ENCODE measurements around the gene LRRC27. TPM values are rescaled to one million over a fixed set of nuclear protein-coding genes. Genes with fewer than 3 reads are reported as not detected.
A peak's percentile ranks its signal among the peaks of the same experiment; 100 is the strongest.

Gene LRRC27
- total RNA-seq, 2 experiments from 2014 or later, result 5.4 to 5.8 TPM

GRCh38 chr10:132365102-132365501 lies 33.1 kb downstream of the LRRC27 start:
- Mint-ChIP-seq H3K4me1 (no peaks in the 10 kb centered on the region), H3K9me3 (ENCODE audit: low read depth) (peaks cover 3% of the 10 kb centered on the region), H3K36me3 (no peaks in the 10 kb centered on the region), H3K4me3 (no peak overlapping the region), H3K27ac (no peak overlapping the region), H3K27me3 (no peaks in the 10 kb centered on the region)
- CTCF ChIA-PET, result no interaction called here
- no peak for ATAC-seq
- DNase-seq, result no peak

- CTCF ChIA-PET, result no interaction called here
- Mint-ChIP-seq H3K27me3 (no peaks in the 10 kb centered on the region), H3K4me1 (no peaks in the 10 kb centered on the region)
Observed at GRCh38 chr10:132366006-132366405, 34.0 kb downstream of the LRRC27 start.

GRCh38 chr10:132366499-132366898 lies 34.5 kb downstream of the LRRC27 start:
- DNase-seq (no peak), ATAC-seq (no peak)
- CTCF ChIA-PET, result no interaction called here
- Mint-ChIP-seq H3K4me3 (no peak overlapping the region), H3K27me3 (no peaks in the 10 kb centered on the region), H3K9me3 (ENCODE audit: low read depth) (peaks cover 3% of the 10 kb centered on the region), H3K36me3 (no peaks in the 10 kb centered on the region), H3K27ac (no peak overlapping the region), H3K4me1 (no peaks in the 10 kb centered on the region)

More at GRCh38 chr10:132366006-132366405, 34.0 kb downstream of the LRRC27 start:
- H3K36me3 Mint-ChIP-seq, result no peaks in the 10 kb centered on the region
- DNase-seq, result no peak
- no peak overlapping the region for H3K27ac Mint-ChIP-seq
- peaks cover 3% of the 10 kb centered on the region for H3K9me3 Mint-ChIP-seq (ENCODE audit: low read depth)
- H3K4me3 Mint-ChIP-seq, result no peak overlapping the region
- ATAC-seq, result no peak

- Mint-ChIP-seq H3K27me3 (no peaks in the 10 kb centered on the region), H3K4me3 (no peak overlapping the region), H3K27ac (no peak overlapping the region), H3K9me3 (ENCODE audit: low read depth) (peaks cover 3% of the 10 kb centered on the region), H3K36me3 (no peaks in the 10 kb centered on the region), H3K4me1 (peaks cover 3% of the 10 kb centered on the region)
- ATAC-seq (no peak), DNase-seq (no peak)
- CTCF ChIA-PET, result interaction anchor here (0.9 kb wide), 1 partner anchor 8 kb away, joined by 3 read pairs; no protein-coding TSS in a partner anchor
Observed at GRCh38 chr10:132368391-132368790, 36.4 kb downstream of the LRRC27 start.

GRCh38 chr10:132368881-132369635 lies 37.1 kb downstream of the LRRC27 start:
- Mint-ChIP-seq H3K27me3 (no peaks in the 10 kb centered on the region), H3K9me3 (ENCODE audit: low read depth) (peaks cover 3% of the 10 kb centered on the region), H3K4me1 (peaks cover 3% of the 10 kb centered on the region), H3K36me3 (no peaks in the 10 kb centered on the region), H3K27ac (no peak overlapping the region), H3K4me3 (no peak overlapping the region)
- CTCF ChIA-PET, result no interaction called here
- DNase-seq (no peak), ATAC-seq (no peak)

GRCh38 chr10:132369636-132370185 lies 37.7 kb downstream of the LRRC27 start:
- DNase-seq, result no peak
- CTCF ChIA-PET, result no interaction called here
- Mint-ChIP-seq H3K27ac (no peak overlapping the region), H3K9me3 (ENCODE audit: low read depth) (no peaks in the 10 kb centered on the region), H3K36me3 (no peaks in the 10 kb centered on the region), H3K4me1 (peaks cover 3% of the 10 kb centered on the region), H3K27me3 (no peaks in the 10 kb centered on the region), H3K4me3 (no peak overlapping the region)
- ATAC-seq, result no peak

- Mint-ChIP-seq H3K4me3 (no peak overlapping the region), H3K27me3 (no peaks in the 10 kb centered on the region), H3K27ac (no peak overlapping the region), H3K9me3 (ENCODE audit: low read depth) (no peaks in the 10 kb centered on the region), H3K4me1 (peaks cover 3% of the 10 kb centered on the region), H3K36me3 (no peaks in the 10 kb centered on the region)
- CTCF ChIA-PET, result interaction anchor here (1.4 kb wide), 1 partner anchor 10 kb away, joined by 7 read pairs; no protein-coding TSS in a partner anchor
- no peak for ATAC-seq
- DNase-seq, result no peak
Observed at GRCh38 chr10:132370426-132371340, 38.7 kb downstream of the LRRC27 start.

- DNase-seq, result no peak
- Mint-ChIP-seq H3K36me3 (no peaks in the 10 kb centered on the region), H3K27ac (no peak overlapping the region), H3K27me3 (no peaks in the 10 kb centered on the region), H3K4me3 (no peak overlapping the region), H3K4me1 (peaks cover 3% of the 10 kb centered on the region), H3K9me3 (ENCODE audit: low read depth) (no peaks in the 10 kb centered on the region)
- peak; percentile 30 for ATAC-seq
- CTCF ChIA-PET, result interaction anchor here (1.4 kb wide), 1 partner anchor 9 kb away, joined by 7 read pairs; no protein-coding TSS in a partner anchor
Observed at GRCh38 chr10:132371641-132372081, 39.7 kb downstream of the LRRC27 start.

GRCh38 chr10:132372516-132373095 lies 40.6 kb downstream of the LRRC27 start:
- H3K27me3 Mint-ChIP-seq, result no peaks in the 10 kb centered on the region
- no peak overlapping the region for H3K27ac Mint-ChIP-seq
- ATAC-seq, result no peak
- peaks cover 3% of the 10 kb centered on the region for H3K4me1 Mint-ChIP-seq
- no peak for DNase-seq
- H3K9me3 Mint-ChIP-seq (ENCODE audit: low read depth), result no peaks in the 10 kb centered on the region
- no peaks in the 10 kb centered on the region for H3K36me3 Mint-ChIP-seq
- CTCF ChIA-PET, result interaction anchor here (1.2 to 1.4 kb wide), 2 partner anchors 8 to 11 kb away, joined by 3 to 7 read pairs; no protein-coding TSS in a partner anchor
- no peak overlapping the region for H3K4me3 Mint-ChIP-seq

GRCh38 chr10:132373241-132373955 lies 41.4 kb downstream of the LRRC27 start:
- CTCF ChIA-PET, result interaction anchor here (1.2 kb wide), 1 partner anchor 10 kb away, joined by 3 read pairs; no protein-coding TSS in a partner anchor
- H3K36me3 Mint-ChIP-seq, result no peaks in the 10 kb centered on the region
- H3K27ac Mint-ChIP-seq, result no peak overlapping the region
- ATAC-seq, result no peak
- peaks cover 3% of the 10 kb centered on the region for H3K4me1 Mint-ChIP-seq
- H3K27me3 Mint-ChIP-seq, result no peaks in the 10 kb centered on the region
- no peak overlapping the region for H3K4me3 Mint-ChIP-seq
- H3K9me3 Mint-ChIP-seq (ENCODE audit: low read depth), result no peaks in the 10 kb centered on the region
- no peak for DNase-seq

- no peaks in the 10 kb centered on the region for H3K9me3 Mint-ChIP-seq (ENCODE audit: low read depth)
- CTCF ChIA-PET, result no interaction called here
- no peaks in the 10 kb centered on the region for H3K36me3 Mint-ChIP-seq
- H3K4me3 Mint-ChIP-seq, result no peak overlapping the region
- no peak overlapping the region for H3K27ac Mint-ChIP-seq
- no peaks in the 10 kb centered on the region for H3K27me3 Mint-ChIP-seq
- ATAC-seq (no peak), DNase-seq (no peak)
- peaks cover 3% of the 10 kb centered on the region for H3K4me1 Mint-ChIP-seq
Observed at GRCh38 chr10:132374176-132374575, 42.2 kb downstream of the LRRC27 start.

- Mint-ChIP-seq H3K9me3 (ENCODE audit: low read depth) (no peaks in the 10 kb centered on the region), H3K36me3 (no peaks in the 10 kb centered on the region), H3K27me3 (no peaks in the 10 kb centered on the region), H3K27ac (no peak overlapping the region), H3K4me3 (no peak overlapping the region), H3K4me1 (peaks cover 3% of the 10 kb centered on the region)
- CTCF ChIA-PET, result no interaction called here
- ATAC-seq, result no peak
- no peak for DNase-seq
Observed at GRCh38 chr10:132374612-132375011, 42.6 kb downstream of the LRRC27 start.
